H1 (cell line): ENCODE data around the gene MRPL55. TPM values are rescaled to one million over a fixed set of nuclear protein-coding genes. Genes with fewer than 3 reads are reported as not detected.

Experiments used
- HDAC6 ChIP-seq: IDR thresholded peaks from one replicate; pipeline ENCODE4 v1.7.1; 2012; ENCODE audit warnings: low read depth, mild to moderate bottlenecking, inconsistent platforms, low read length, moderate library complexity
- PHF8 ChIP-seq: fragments of 200-600 bp; sonication (generic); conservative IDR thresholded peaks from 2 replicates; pipeline ENCODE4 v1.7.1; 2012; ENCODE audit warnings: low read depth, mild to moderate bottlenecking, inconsistent platforms, low read length, moderate library complexity
- RAD21 ChIP-seq, 2 experiments: IDR thresholded peaks in 1 of 2; conservative IDR thresholded peaks in 1 of 2; 2 replicates each; pipeline ENCODE4 v1.6.1; 2011; ENCODE audit warnings: low read depth in 2 of 2, low read length in 2 of 2, improper control_type of control experiment in 1 of 2, inconsistent platforms in 1 of 2, mild to moderate bottlenecking in 1 of 2, moderate library complexity in 1 of 2
- polyA plus RNA-seq, 7 experiments: library from polyadenylated mRNA; depleted of rRNA in 3 of 7; stranded (reverse) in 5 of 7; unstranded in 2 of 7; fragments of >200 nt in 5 of 7; fragments of 200-250 nt in 2 of 7; gene quantifications; 1 replicate in 5 of 7; 2 replicates in 1 of 7; 4 replicates in 1 of 7; pipeline versions ENCODE4 v1.2.1 to v1.2.3, GENCODE V29; 2011 to 2013; ENCODE audit warnings: missing spikeins in 2 of 7, mixed read lengths in 2 of 7
- total RNA-seq: library from RNA; stranded (reverse); fragmentation: NEBNext Ultra II Directional; extraction: Animal tissue kit (Norgen Biotek cat#: 25700); gene quantifications from 2 replicates; pipeline ENCODE4 v1.2.1, GENCODE V29; 2021
- TF ChIP-seq, protein P1 (sequence below): fragments of 300-600 bp; sonication (generic); IDR thresholded peaks from 2 replicates; pipeline ENCODE4 v1.7.1; 2012; ENCODE audit warnings: low read length, moderate library complexity, mild to moderate bottlenecking, inconsistent platforms; ENCODE audit not compliant: insufficient replicate concordance

Gene MRPL55
- total and polyA plus RNA-seq, 2 of the 8 experiments (the other 6 are each of a cell fraction or from before 2014, with no cell fraction given), result 59.0 to 244 TPM

GRCh38 chr1:228065543-228066347 is 43.4 kb downstream of the MRPL55 start (continued):
- TF ChIP-seq, protein P1, sequence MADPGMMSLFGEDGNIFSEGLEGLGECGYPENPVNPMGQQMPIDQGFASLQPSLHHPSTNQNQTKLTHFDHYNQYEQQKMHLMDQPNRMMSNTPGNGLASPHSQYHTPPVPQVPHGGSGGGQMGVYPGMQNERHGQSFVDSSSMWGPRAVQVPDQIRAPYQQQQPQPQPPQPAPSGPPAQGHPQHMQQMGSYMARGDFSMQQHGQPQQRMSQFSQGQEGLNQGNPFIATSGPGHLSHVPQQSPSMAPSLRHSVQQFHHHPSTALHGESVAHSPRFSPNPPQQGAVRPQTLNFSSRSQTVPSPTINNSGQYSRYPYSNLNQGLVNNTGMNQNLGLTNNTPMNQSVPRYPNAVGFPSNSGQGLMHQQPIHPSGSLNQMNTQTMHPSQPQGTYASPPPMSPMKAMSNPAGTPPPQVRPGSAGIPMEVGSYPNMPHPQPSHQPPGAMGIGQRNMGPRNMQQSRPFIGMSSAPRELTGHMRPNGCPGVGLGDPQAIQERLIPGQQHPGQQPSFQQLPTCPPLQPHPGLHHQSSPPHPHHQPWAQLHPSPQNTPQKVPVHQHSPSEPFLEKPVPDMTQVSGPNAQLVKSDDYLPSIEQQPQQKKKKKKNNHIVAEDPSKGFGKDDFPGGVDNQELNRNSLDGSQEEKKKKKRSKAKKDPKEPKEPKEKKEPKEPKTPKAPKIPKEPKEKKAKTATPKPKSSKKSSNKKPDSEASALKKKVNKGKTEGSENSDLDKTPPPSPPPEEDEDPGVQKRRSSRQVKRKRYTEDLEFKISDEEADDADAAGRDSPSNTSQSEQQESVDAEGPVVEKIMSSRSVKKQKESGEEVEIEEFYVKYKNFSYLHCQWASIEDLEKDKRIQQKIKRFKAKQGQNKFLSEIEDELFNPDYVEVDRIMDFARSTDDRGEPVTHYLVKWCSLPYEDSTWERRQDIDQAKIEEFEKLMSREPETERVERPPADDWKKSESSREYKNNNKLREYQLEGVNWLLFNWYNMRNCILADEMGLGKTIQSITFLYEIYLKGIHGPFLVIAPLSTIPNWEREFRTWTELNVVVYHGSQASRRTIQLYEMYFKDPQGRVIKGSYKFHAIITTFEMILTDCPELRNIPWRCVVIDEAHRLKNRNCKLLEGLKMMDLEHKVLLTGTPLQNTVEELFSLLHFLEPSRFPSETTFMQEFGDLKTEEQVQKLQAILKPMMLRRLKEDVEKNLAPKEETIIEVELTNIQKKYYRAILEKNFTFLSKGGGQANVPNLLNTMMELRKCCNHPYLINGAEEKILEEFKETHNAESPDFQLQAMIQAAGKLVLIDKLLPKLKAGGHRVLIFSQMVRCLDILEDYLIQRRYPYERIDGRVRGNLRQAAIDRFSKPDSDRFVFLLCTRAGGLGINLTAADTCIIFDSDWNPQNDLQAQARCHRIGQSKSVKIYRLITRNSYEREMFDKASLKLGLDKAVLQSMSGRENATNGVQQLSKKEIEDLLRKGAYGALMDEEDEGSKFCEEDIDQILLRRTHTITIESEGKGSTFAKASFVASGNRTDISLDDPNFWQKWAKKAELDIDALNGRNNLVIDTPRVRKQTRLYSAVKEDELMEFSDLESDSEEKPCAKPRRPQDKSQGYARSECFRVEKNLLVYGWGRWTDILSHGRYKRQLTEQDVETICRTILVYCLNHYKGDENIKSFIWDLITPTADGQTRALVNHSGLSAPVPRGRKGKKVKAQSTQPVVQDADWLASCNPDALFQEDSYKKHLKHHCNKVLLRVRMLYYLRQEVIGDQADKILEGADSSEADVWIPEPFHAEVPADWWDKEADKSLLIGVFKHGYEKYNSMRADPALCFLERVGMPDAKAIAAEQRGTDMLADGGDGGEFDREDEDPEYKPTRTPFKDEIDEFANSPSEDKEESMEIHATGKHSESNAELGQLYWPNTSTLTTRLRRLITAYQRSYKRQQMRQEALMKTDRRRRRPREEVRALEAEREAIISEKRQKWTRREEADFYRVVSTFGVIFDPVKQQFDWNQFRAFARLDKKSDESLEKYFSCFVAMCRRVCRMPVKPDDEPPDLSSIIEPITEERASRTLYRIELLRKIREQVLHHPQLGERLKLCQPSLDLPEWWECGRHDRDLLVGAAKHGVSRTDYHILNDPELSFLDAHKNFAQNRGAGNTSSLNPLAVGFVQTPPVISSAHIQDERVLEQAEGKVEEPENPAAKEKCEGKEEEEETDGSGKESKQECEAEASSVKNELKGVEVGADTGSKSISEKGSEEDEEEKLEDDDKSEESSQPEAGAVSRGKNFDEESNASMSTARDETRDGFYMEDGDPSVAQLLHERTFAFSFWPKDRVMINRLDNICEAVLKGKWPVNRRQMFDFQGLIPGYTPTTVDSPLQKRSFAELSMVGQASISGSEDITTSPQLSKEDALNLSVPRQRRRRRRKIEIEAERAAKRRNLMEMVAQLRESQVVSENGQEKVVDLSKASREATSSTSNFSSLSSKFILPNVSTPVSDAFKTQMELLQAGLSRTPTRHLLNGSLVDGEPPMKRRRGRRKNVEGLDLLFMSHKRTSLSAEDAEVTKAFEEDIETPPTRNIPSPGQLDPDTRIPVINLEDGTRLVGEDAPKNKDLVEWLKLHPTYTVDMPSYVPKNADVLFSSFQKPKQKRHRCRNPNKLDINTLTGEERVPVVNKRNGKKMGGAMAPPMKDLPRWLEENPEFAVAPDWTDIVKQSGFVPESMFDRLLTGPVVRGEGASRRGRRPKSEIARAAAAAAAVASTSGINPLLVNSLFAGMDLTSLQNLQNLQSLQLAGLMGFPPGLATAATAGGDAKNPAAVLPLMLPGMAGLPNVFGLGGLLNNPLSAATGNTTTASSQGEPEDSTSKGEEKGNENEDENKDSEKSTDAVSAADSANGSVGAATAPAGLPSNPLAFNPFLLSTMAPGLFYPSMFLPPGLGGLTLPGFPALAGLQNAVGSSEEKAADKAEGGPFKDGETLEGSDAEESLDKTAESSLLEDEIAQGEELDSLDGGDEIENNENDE, result no peak
- TF ChIP-seq RAD21 (IDR thresholded peaks at IDR 0.05 in 1 of 2, conservative IDR thresholded peaks at IDR 0.05 in 1 of 2; ENCODE audit: low read depth in 2 of 2, low read length in 2 of 2) (no peak), PHF8 (no peak), HDAC6 (no peak)
